Epithelial cell of esophagus (primary cell): ENCODE measurements around the gene PCDHB10.
"Not testable (repeated sequence)": the region's sequence is repeated elsewhere in the genome, so short reads cannot be mapped to it uniquely, and the experiment has no call there.

Experiments
- DNase-seq: peaks from one replicate; pipeline ENCODE4 v3.0.0; 2010; ENCODE audit warnings: low read depth
- H3K4me3 ChIP-seq: 2 replicates; pipeline ENCODE4 v1.5.1; 2011; ENCODE audit warnings: mild to moderate bottlenecking, low read length, control low read depth
- CTCF ChIP-seq: IDR thresholded peaks from 2 replicates; pipeline ENCODE4 v1.5.1; 2011; ENCODE audit warnings: low read depth, mild to moderate bottlenecking, low read length, control low read depth, inconsistent platforms; ENCODE audit not compliant: insufficient read depth; ENCODE audit errors: missing control alignments

PCDHB10 gene

GRCh38 chr5:141192110-141192725 is at the start of gene PCDHB10:
PCDHB10 (plus strand) TSS chr5:141192353; CDS start chr5:141192553, 200 bp downstream.
- DNase-seq = peak; percentile 23
- TF ChIP-seq CTCF = peak; percentile 23
- no peak within 1 kb of the TSS for H3K4me3 ChIP-seq

- DNase-seq = peak; percentile 1
- no peak within 1 kb of the TSS for H3K4me3 ChIP-seq
- TF ChIP-seq CTCF = no peak
Measured at GRCh38 chr5:141149812-141150211, 42.3 kb upstream of the PCDHB10 start, which contains the start of gene PCDHB6. PCDHB6 (plus strand) TSS chr5:141150057; CDS start chr5:141150258, 201 bp downstream.

- TF ChIP-seq CTCF = no peak
- no peak overlapping the region for H3K4me3 ChIP-seq
- no peak for DNase-seq
Measured at GRCh38 chr5:141150224-141150992, 41.7 kb upstream of the PCDHB10 start.

- no peak for TF ChIP-seq CTCF
- no peak for DNase-seq
- H3K4me3 ChIP-seq = no peak overlapping the region
Measured at GRCh38 chr5:141150993-141151325, 41.2 kb upstream of the PCDHB10 start.

- DNase-seq, H3K4me3 ChIP-seq: not testable (repeated sequence)
Measured at GRCh38 chr5:141151632-141152031, 40.5 kb upstream of the PCDHB10 start.

- H3K4me3 ChIP-seq, DNase-seq: not testable (repeated sequence)
Measured at GRCh38 chr5:141152096-141152495, 40.1 kb upstream of the PCDHB10 start.

GRCh38 chr5:141155540-141156374 is 36.4 kb upstream of the PCDHB10 start:
- no peak for TF ChIP-seq CTCF
- no peak overlapping the region for H3K4me3 ChIP-seq
- no peak for DNase-seq

GRCh38 chr5:141157356-141157755 is 34.8 kb upstream of the PCDHB10 start:
- not testable (repeated sequence) for DNase-seq, H3K4me3 ChIP-seq

- not testable (repeated sequence) for DNase-seq
Measured at GRCh38 chr5:141157901-141158300, 34.3 kb upstream of the PCDHB10 start.

More at GRCh38 chr5:141157901-141158300, 34.3 kb upstream of the PCDHB10 start:
- not testable (repeated sequence) for H3K4me3 ChIP-seq
